ENCODE data around the gene PLCXD1. TPM values are rescaled to one million over a fixed set of nuclear protein-coding genes. Genes with fewer than 3 reads are reported as not detected.

PLCXD1 gene
- polyA plus RNA-seq, 3 donors = 2.9 to 28.7 (median 6.7) TPM

- Mint-ChIP-seq H3K4me1 (no peaks in the 10 kb centered on the region), H3K36me3 (peaks cover 57 to 77% of the 10 kb centered on the region in 2 donors)
These were observed 29.5 kb downstream of the PLCXD1 start for GRCh38 chrX:310621-311155.

More at GRCh38 chrX:310621-311155, 29.5 kb downstream of the PLCXD1 start:
- no peak for TF ChIP-seq CTCF (IDR thresholded peaks at IDR 0.05)
- Histone ChIP-seq H3K9me3 (replicated peaks in 1 of 2; ENCODE audit: control insufficient read depth in 1 of 2, insufficient read depth in 1 of 2, low read length in 2 of 2) (no peaks in the 10 kb centered on the region), H3K4me1 (ENCODE audit: control insufficient read depth in 1 of 2, insufficient read depth in 2 of 2, low read length in 2 of 2) (no peaks in the 10 kb centered on the region), H3K9ac (ENCODE audit: insufficient read depth, low read length, poor library complexity, severe bottlenecking) (no peak overlapping the region), H3K4me2 (replicated peaks; ENCODE audit: extremely low read depth, low read length, poor library complexity, severe bottlenecking) (no peak overlapping the region), H3K36me3 (replicated peaks in 1 of 2; ENCODE audit: control insufficient read depth in 1 of 2, insufficient read depth in 2 of 2, low read length in 2 of 2) (peaks cover 79 to 91% of the 10 kb centered on the region in 2 donors), H3K27ac (ENCODE audit: low read depth in 1 of 2, low read length in 2 of 2) (no peak overlapping the region), H4K20me1 (ENCODE audit: insufficient read depth, low read length) (no peaks in the 10 kb centered on the region), H2AFZ (ENCODE audit: insufficient read depth, low read depth, low read length, poor library complexity, severe bottlenecking) (no peak overlapping the region), H3K79me2 (ENCODE audit: insufficient read depth, low read length) (no peaks in the 10 kb centered on the region), H3K4me3 (replicated peaks in 1 of 3; ENCODE audit: low read depth in 2 of 3, low read length in 3 of 3) (no peak overlapping the region), H3K27me3 (ENCODE audit: control insufficient read depth in 2 of 2, insufficient read depth in 2 of 2, low read length in 2 of 2) (no peaks in the 10 kb centered on the region)
- H3K27me3 Mint-ChIP-seq (ENCODE audit: low read depth in 3 of 3) = no peaks in the 10 kb centered on the region
- DNase-seq = no peak
- no peak overlapping the region for H3K27ac Mint-ChIP-seq
- intact Hi-C loops (cut with micrococcal nuclease) = no loop called here
- 88% methylated on average over 25 of the region's 25 CpGs for WGBS (ENCODE audit: insufficient coverage)
- no peak overlapping the region for H3K4me3 Mint-ChIP-seq
- peaks cover 0 to 6% (median 2%) of the 10 kb centered on the region in 7 donors for H3K9me3 Mint-ChIP-seq

Data from CD14-positive monocyte (primary cell).